PC-3 (cell line): ENCODE results near the gene EDN2.

Experiments used
- EZH2 ChIP-seq: fragments of 300-600 bp; sonication (generic); IDR thresholded peaks from one replicate; pipeline ENCODE4 v1.6.1; 2017; ENCODE audit warnings: antibody characterized with exemption, mild to moderate bottlenecking, low read length; ENCODE audit not compliant: unreplicated experiment
- EZH2phosphoT487 ChIP-seq: fragments of 300-600 bp; sonication (generic); IDR thresholded peaks from 2 replicates; pipeline ENCODE4 v1.6.1; 2018; ENCODE audit warnings: mild to moderate bottlenecking, antibody characterized with exemption, low read length, borderline replicate concordance
- TF ChIP-seq, protein P1 (sequence below): fragments of 300-600 bp; sonication (generic); conservative IDR thresholded peaks from 2 replicates; pipeline ENCODE4 v1.5.1; 2017; ENCODE audit warnings: antibody characterized with exemption, low read depth, mild to moderate bottlenecking, low read length

DNA sequence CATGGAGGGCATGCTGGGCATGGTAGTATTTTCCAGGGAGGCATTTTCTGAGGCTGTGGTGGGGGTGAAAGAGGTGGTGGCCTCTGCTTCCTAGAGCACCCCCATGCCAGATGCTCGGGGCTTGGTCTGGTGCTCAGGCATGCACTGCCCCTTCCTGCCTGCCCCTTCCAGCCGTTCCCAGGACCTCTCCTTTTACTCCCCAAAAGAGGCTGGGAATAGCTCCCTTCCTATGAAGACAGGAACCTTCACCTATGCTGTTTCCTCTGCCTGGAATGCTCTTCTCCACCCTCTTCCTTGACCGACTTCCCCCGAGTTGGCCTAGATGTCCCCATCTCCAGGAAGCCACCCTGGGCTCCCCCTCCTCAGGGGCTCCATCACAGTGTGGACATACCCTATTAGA lies 9.1 kb downstream of the EDN2 start:
- TF ChIP-seq, protein P1, sequence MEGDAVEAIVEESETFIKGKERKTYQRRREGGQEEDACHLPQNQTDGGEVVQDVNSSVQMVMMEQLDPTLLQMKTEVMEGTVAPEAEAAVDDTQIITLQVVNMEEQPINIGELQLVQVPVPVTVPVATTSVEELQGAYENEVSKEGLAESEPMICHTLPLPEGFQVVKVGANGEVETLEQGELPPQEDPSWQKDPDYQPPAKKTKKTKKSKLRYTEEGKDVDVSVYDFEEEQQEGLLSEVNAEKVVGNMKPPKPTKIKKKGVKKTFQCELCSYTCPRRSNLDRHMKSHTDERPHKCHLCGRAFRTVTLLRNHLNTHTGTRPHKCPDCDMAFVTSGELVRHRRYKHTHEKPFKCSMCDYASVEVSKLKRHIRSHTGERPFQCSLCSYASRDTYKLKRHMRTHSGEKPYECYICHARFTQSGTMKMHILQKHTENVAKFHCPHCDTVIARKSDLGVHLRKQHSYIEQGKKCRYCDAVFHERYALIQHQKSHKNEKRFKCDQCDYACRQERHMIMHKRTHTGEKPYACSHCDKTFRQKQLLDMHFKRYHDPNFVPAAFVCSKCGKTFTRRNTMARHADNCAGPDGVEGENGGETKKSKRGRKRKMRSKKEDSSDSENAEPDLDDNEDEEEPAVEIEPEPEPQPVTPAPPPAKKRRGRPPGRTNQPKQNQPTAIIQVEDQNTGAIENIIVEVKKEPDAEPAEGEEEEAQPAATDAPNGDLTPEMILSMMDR: no peak
- TF ChIP-seq EZH2 (no peak), EZH2phosphoT487 (no peak)
